ENCODE measurements around the gene HDX. TPM values are rescaled to one million over a fixed set of nuclear protein-coding genes. Genes with fewer than 3 reads are reported as not detected.

HDX gene
- total and polyA plus RNA-seq, 4 donors, result 0.25 to 17.1 (median 6.8) TPM

DNA sequence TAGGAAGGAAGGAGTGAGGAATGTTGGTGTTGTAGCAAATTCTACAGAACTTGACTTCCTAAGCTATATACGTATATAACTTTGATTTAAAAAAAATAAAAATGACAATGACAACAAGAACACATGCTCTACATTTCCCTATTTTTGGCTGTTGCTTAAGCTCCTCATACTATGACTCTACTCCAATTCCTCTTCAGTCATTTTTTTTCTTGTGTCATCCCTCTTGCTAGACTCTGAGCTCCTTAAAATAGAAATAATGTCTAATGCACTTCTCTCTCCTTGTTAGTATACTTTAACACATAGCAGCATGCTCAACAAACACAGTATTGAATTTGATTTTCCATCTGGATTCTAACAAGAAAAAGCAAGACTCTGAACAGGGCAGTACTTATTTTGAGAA is 144.0 kb downstream of the HDX start:
- no peaks in the 10 kb centered on the region for H3K36me3 ChIP-seq (ENCODE audit: control insufficient read depth in 1 of 2, insufficient read depth in 2 of 2, low read length in 1 of 2)
- H3K9me3 ChIP-seq (ENCODE audit: control insufficient read depth, low read length), result no peaks in the 10 kb centered on the region
- H3K4me3 ChIP-seq (ENCODE audit: low read length in 2 of 2), result no peak overlapping the region
- no peaks in the 10 kb centered on the region for H3K27me3 ChIP-seq (ENCODE audit: control insufficient read depth in 1 of 2, insufficient read depth in 2 of 2, low read length in 1 of 2)
- ATAC-seq (ENCODE audit: low FRiP score), result no peak
- no peaks in the 10 kb centered on the region for H3K4me1 ChIP-seq (ENCODE audit: control insufficient read depth in 1 of 2, insufficient read depth in 2 of 2, low read length in 2 of 2)
- DNase-seq, result no peak
- WGBS, 2 donors, result 57 to 88% methylated on average over 1 of the region's 1 CpG
- intact Hi-C loops (cut with DNase I), result no loop called here
- H3K27ac ChIP-seq (ENCODE audit: low read depth in 1 of 2, low read length in 2 of 2), result no peak overlapping the region

DNA sequence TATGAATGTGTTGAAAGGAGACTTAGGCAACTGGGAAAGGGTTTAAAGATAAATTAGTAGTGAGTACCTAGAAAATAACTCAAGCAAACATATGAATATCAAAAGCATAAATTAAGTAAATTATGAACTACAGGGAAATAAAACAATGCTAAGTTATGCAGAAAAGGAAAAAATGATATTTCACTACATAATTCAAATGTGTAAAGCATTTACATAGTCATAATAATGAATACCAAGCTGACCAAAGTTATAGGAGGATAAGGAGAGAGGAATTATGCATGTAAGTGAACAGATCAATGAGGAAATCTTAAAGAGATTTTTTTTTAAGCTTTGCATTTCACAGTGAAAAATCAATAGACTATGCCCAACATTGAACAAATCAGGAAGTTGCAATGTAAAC is 145.0 kb downstream of the HDX start:
- H3K9me3 ChIP-seq (ENCODE audit: control insufficient read depth, low read length), result no peaks in the 10 kb centered on the region
- no peaks in the 10 kb centered on the region for H3K27me3 ChIP-seq (ENCODE audit: control insufficient read depth in 1 of 2, insufficient read depth in 2 of 2, low read length in 1 of 2)
- no peaks in the 10 kb centered on the region for H3K4me1 ChIP-seq (ENCODE audit: control insufficient read depth in 1 of 2, insufficient read depth in 2 of 2, low read length in 2 of 2)
- H3K4me3 ChIP-seq (ENCODE audit: low read length in 2 of 2), result no peak overlapping the region
- ATAC-seq (ENCODE audit: low FRiP score) (no peak), DNase-seq (no peak)
- no peaks in the 10 kb centered on the region for H3K36me3 ChIP-seq (ENCODE audit: control insufficient read depth in 1 of 2, insufficient read depth in 2 of 2, low read length in 1 of 2)
- no peak overlapping the region for H3K27ac ChIP-seq (ENCODE audit: low read depth in 1 of 2, low read length in 2 of 2)
- intact Hi-C loops (cut with DNase I), result no loop called here

DNA sequence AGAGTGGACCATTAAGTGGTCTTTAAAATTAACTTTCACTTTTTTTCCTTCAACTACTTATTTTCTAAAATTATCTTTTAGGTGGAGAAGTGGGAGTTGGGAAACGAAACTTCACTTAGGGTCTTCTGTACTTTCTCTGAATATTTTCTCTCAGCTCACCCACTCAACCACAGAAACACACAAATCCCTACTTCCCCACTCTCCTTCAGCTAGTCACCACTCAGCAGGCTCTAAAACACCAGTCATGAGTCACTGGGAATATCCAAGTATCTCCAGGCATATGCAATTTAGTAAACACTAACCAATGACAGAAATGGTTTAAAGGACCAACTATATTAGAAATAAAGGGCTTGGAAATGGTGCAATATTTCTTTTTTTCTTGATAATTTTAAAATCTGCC is 161.3 kb downstream of the HDX start:
- DNase-seq (no peak), ATAC-seq (ENCODE audit: low FRiP score) (no peak)
- Histone ChIP-seq H3K27ac (ENCODE audit: low read depth in 1 of 2, low read length in 2 of 2) (no peak overlapping the region), H3K4me3 (ENCODE audit: low read length in 2 of 2) (no peak overlapping the region), H3K4me1 (ENCODE audit: control insufficient read depth in 1 of 2, insufficient read depth in 2 of 2, low read length in 2 of 2) (no peaks in the 10 kb centered on the region), H3K9me3 (ENCODE audit: control insufficient read depth, low read length) (no peaks in the 10 kb centered on the region), H3K27me3 (ENCODE audit: control insufficient read depth in 1 of 2, insufficient read depth in 2 of 2, low read length in 1 of 2) (no peaks in the 10 kb centered on the region), H3K36me3 (ENCODE audit: control insufficient read depth in 1 of 2, insufficient read depth in 2 of 2, low read length in 1 of 2) (no peaks in the 10 kb centered on the region)
- WGBS, 2 donors, result 51 to 72% methylated on average over 1 of the region's 1 CpG
- intact Hi-C loops (cut with DNase I), result no loop called here

DNA sequence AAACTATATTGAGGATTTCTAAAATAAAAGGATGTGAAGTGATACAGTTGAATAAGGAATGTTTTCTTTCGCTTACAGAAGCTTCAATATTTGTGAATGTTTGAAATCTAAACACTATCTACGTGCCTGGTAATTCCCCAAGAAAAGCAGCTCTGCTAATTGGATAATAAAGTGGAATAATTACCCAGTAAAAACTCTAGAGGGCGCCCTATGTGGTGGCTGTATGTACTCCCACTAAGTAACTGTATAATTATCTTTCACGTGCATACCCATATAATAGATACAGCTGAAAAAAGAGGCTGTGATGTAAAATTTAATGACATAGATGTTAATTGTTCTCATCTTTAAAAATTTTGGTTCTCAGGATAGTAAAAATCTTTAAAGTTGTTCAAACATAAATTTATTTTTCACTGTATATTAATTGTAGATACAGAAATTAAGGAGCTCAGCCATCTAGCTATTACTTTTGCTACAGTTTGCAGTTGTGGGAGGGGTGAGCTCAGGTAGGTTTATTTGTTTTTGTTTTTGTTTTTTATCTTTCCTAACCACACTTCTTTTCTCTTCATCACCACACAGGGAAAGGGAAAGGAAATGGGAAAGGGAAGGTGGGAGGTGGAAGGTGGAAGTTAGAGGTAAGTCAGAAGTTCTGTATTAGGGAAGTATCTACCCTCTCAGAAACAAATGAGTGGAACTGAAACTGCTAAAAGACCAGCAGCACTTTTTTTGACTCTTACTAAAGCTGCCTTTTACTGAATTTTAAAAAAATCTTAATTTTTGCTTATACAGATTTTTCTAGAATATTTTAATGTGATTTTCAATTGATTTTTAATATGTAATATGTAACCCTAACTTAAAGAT is 162.5 kb downstream of the HDX start:
- no peak overlapping the region for H3K27ac ChIP-seq (ENCODE audit: low read depth in 1 of 2, low read length in 2 of 2)
- intact Hi-C loops (cut with DNase I), result no loop called here
- 8 to 10% methylated on average over 4 of the region's 4 CpGs for WGBS, 2 donors
- H3K27me3 ChIP-seq (ENCODE audit: control insufficient read depth in 1 of 2, insufficient read depth in 2 of 2, low read length in 1 of 2), result no peaks in the 10 kb centered on the region
- ATAC-seq (ENCODE audit: low FRiP score) (no peak), DNase-seq (no peak)
- no peaks in the 10 kb centered on the region for H3K36me3 ChIP-seq (ENCODE audit: control insufficient read depth in 1 of 2, insufficient read depth in 2 of 2, low read length in 1 of 2)
- no peaks in the 10 kb centered on the region for H3K4me1 ChIP-seq (ENCODE audit: control insufficient read depth in 1 of 2, insufficient read depth in 2 of 2, low read length in 2 of 2)
- H3K9me3 ChIP-seq (ENCODE audit: control insufficient read depth, low read length), result no peaks in the 10 kb centered on the region
- no peak overlapping the region for H3K4me3 ChIP-seq (ENCODE audit: low read length in 2 of 2)

DNA sequence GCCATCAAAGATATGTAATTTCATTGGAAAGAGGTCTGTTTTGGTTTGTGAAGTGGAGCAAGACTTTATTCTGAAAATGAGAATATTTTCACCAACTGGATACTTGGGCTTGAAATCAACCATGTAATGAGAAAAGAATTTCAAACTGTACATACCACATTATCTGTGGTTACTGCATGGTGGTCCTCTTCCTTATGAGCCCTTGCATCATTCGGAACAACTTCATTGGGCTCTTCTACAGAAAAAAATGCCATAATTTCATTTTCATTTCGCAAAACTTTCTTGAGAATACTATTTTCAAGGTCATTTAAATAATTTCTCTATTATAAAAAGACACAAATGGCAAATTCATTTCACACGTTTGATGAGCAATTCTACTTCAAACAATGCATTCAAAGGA is 165.6 kb downstream of the HDX start:
- WGBS, 2 donors, result 63 to 66% methylated on average over 3 of the region's 3 CpGs
- intact Hi-C loops (cut with DNase I), result no loop called here
- no peak for ATAC-seq (ENCODE audit: low FRiP score)

DNA sequence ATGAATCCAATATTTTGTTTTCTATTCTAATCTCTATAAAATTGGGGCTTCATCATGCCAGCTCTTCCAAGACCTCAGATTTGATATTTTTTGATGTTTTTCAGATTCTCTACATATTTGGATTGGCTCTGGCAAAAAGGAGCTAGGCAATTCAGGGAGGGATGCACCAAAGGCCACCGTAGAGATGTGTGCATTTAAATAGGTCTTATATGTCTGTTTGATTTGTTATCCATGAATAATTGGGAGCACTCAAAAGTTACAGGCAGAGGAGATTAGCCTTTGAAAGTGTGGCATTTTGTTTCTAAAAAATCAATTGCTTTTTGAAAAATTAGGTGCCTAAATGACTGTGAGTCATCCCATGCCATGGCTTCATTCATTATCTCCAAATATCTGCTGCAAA is 167.1 kb downstream of the HDX start:
- Histone ChIP-seq H3K4me3 (ENCODE audit: low read length in 2 of 2) (no peak overlapping the region), H3K36me3 (ENCODE audit: control insufficient read depth in 1 of 2, insufficient read depth in 2 of 2, low read length in 1 of 2) (no peaks in the 10 kb centered on the region), H3K27me3 (ENCODE audit: control insufficient read depth in 1 of 2, insufficient read depth in 2 of 2, low read length in 1 of 2) (no peaks in the 10 kb centered on the region), H3K9me3 (ENCODE audit: control insufficient read depth, low read length) (no peaks in the 10 kb centered on the region), H3K27ac (ENCODE audit: low read depth in 1 of 2, low read length in 2 of 2) (no peak overlapping the region), H3K4me1 (ENCODE audit: control insufficient read depth in 1 of 2, insufficient read depth in 2 of 2, low read length in 2 of 2) (no peaks in the 10 kb centered on the region)
- intact Hi-C loops (cut with DNase I), result no loop called here
- DNase-seq (no peak), ATAC-seq (ENCODE audit: low FRiP score) (no peak)
- WGBS, 2 donors, result 65 to 69% methylated on average over 1 of the region's 1 CpG

More for the DNA sequence above, 165.6 kb downstream of the HDX start:
- Histone ChIP-seq H3K9me3 (ENCODE audit: control insufficient read depth, low read length) (no peaks in the 10 kb centered on the region), H3K4me1 (ENCODE audit: control insufficient read depth in 1 of 2, insufficient read depth in 2 of 2, low read length in 2 of 2) (no peaks in the 10 kb centered on the region), H3K27me3 (ENCODE audit: control insufficient read depth in 1 of 2, insufficient read depth in 2 of 2, low read length in 1 of 2) (no peaks in the 10 kb centered on the region), H3K36me3 (ENCODE audit: control insufficient read depth in 1 of 2, insufficient read depth in 2 of 2, low read length in 1 of 2) (no peaks in the 10 kb centered on the region), H3K27ac (ENCODE audit: low read depth in 1 of 2, low read length in 2 of 2) (no peak overlapping the region), H3K4me3 (ENCODE audit: low read length in 2 of 2) (no peak overlapping the region)
- no peak for DNase-seq

DNA sequence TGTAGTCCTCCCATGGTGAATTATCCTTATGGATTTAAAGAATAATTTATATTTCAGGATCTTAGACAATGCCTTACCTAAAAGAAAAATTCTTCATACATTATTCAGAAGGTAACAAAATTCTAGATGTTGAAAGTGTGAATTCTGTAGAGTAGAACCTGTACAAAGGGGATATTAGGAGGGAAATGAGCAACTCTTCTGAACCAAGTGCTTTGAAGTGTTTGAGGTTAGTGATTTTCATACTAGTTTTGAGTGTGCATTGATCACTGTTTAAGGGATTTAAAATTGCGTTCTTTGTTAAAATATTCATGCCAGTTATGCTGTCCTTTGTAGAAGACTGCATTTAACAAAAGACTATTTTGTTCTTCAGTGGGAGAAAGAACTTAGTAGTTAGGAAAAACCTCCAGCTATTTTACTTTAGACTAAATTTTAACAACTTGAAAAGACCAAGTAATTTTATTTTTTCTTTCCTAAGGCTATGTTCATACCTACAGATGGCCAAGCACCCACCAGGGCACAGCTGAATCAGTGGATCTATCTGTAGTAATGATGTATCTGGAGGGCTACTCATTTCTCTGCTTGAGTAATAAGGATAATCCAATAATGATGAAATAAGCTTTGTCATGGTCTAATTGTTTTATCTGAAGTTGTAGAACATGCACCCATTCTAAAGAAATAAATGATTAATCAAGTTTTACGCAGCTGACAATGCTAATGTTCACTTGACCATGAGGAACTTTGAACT is 180.0 kb downstream of the HDX start:
- H3K27me3 ChIP-seq (ENCODE audit: control insufficient read depth in 1 of 2, insufficient read depth in 2 of 2, low read length in 1 of 2), result no peaks in the 10 kb centered on the region
- DNase-seq (no peak), ATAC-seq (ENCODE audit: low FRiP score) (no peak)
- H3K4me3 ChIP-seq (ENCODE audit: low read length in 2 of 2), result no peak overlapping the region
- H3K27ac ChIP-seq (ENCODE audit: low read depth in 1 of 2, low read length in 2 of 2), result no peak overlapping the region
- peaks cover 0 to 2% of the 10 kb centered on the region in 2 donors for H3K4me1 ChIP-seq (ENCODE audit: control insufficient read depth in 1 of 2, insufficient read depth in 2 of 2, low read length in 2 of 2)
- intact Hi-C loops (cut with DNase I), result no loop called here
- WGBS, 2 donors, result 68 to 97% methylated on average over 2 of the region's 2 CpGs
- H3K36me3 ChIP-seq (ENCODE audit: control insufficient read depth in 1 of 2, insufficient read depth in 2 of 2, low read length in 1 of 2), result no peaks in the 10 kb centered on the region
- no peaks in the 10 kb centered on the region for H3K9me3 ChIP-seq (ENCODE audit: control insufficient read depth, low read length)

DNA sequence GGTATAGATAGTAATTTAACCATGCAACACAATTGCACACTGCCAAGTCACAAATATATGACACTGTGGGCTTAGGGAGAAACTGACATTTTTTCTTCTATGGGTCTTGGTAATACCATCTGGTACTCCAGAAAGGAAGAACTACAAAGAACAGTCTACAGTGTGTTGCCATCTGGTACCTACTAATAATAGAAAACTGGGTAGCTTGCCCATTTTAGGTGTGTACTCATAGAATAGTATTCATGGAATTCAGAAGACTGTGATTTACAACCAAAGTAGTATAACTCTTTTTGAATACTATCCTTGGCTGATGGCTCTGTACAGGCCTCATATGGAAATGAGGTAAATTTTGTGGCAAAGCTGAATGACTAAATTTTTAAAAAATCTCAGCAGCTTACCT is 181.6 kb downstream of the HDX start:
- no peaks in the 10 kb centered on the region for H3K36me3 ChIP-seq (ENCODE audit: control insufficient read depth in 1 of 2, insufficient read depth in 2 of 2, low read length in 1 of 2)
- peaks cover 0 to 2% of the 10 kb centered on the region in 2 donors for H3K4me1 ChIP-seq (ENCODE audit: control insufficient read depth in 1 of 2, insufficient read depth in 2 of 2, low read length in 2 of 2)
- ATAC-seq (ENCODE audit: low FRiP score), result no peak
- intact Hi-C loops (cut with DNase I), result no loop called here
- H3K27ac ChIP-seq (ENCODE audit: low read depth in 1 of 2, low read length in 2 of 2), result no peak overlapping the region
- DNase-seq, result no peak
- no peak overlapping the region for H3K4me3 ChIP-seq (ENCODE audit: low read length in 2 of 2)
- H3K27me3 ChIP-seq (ENCODE audit: control insufficient read depth in 1 of 2, insufficient read depth in 2 of 2, low read length in 1 of 2), result no peaks in the 10 kb centered on the region
- H3K9me3 ChIP-seq (ENCODE audit: control insufficient read depth, low read length), result no peaks in the 10 kb centered on the region

DNA sequence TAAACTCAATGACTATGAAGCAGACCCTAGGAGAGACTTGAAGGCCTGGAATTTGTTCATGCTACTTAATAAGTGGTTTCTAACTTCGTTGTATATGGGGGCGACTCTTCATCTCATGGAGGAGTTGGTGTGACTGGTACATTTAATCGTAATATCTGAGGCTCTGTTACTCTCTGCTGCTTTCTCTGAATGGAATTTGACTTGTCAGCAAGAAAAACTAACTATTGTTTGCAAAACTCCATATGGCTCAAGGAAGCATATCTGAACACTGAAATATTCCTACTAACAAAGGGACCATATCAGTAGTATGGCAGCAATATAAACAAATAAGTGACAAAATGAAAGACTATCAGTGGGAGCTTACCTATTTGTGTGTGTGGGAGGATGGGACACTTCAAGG is 182.2 kb downstream of the HDX start:
- Histone ChIP-seq H3K4me1 (ENCODE audit: control insufficient read depth in 1 of 2, insufficient read depth in 2 of 2, low read length in 2 of 2) (peaks cover 0 to 2% of the 10 kb centered on the region in 2 donors), H3K9me3 (ENCODE audit: control insufficient read depth, low read length) (no peaks in the 10 kb centered on the region), H3K4me3 (ENCODE audit: low read length in 2 of 2) (no peak overlapping the region), H3K27ac (ENCODE audit: low read depth in 1 of 2, low read length in 2 of 2) (no peak overlapping the region), H3K36me3 (ENCODE audit: control insufficient read depth in 1 of 2, insufficient read depth in 2 of 2, low read length in 1 of 2) (no peaks in the 10 kb centered on the region), H3K27me3 (ENCODE audit: control insufficient read depth in 1 of 2, insufficient read depth in 2 of 2, low read length in 1 of 2) (no peaks in the 10 kb centered on the region)
- DNase-seq (no peak), ATAC-seq (ENCODE audit: low FRiP score) (no peak)
- 46 to 76% methylated on average over 3 of the region's 3 CpGs for WGBS, 2 donors
- intact Hi-C loops (cut with DNase I), result no loop called here

All from aorta (tissue), 5 donors.